Smooth muscle cell (in vitro differentiated cells): ENCODE measurements around the gene WASF3. TPM values are rescaled to one million over a fixed set of nuclear protein-coding genes. Genes with fewer than 3 reads are reported as not detected.

ENCODE experiments used
- DNase-seq: peaks from one replicate; lab custom pipeline; 2025; ENCODE audit not compliant: unreplicated experiment; lab: John Stamatoyannopoulos, UW
- H2AFZ ChIP-seq: fragments of 200-600 bp; sonication (generic); 2 replicates; pipeline ENCODE4 v1.6.0; 2016; ENCODE audit warnings: antibody characterized with exemption, low read depth, mild to moderate bottlenecking
- H3F3A ChIP-seq: fragments of 200-600 bp; sonication (generic); 2 replicates; pipeline ENCODE4 v1.6.0; 2017; ENCODE audit warnings: antibody characterized with exemption, low read depth
- H3K27ac ChIP-seq: fragments of 200-600 bp; sonication (generic); 2 replicates; pipeline ENCODE4 v1.5.1; 2016; ENCODE audit warnings: low read depth, mild to moderate bottlenecking
- H3K27me3 ChIP-seq: fragments of 200-600 bp; sonication (generic); 2 replicates; pipeline ENCODE4 v1.6.1; 2016; ENCODE audit warnings: low read depth, mild to moderate bottlenecking
- H3K36me3 ChIP-seq: fragments of 200-600 bp; sonication (generic); 2 replicates; pipeline ENCODE4 v1.5.1; 2016; ENCODE audit warnings: low read depth
- H3K4me1 ChIP-seq: fragments of 200-600 bp; sonication (generic); 2 replicates; pipeline ENCODE4 v1.5.1; 2016; ENCODE audit warnings: low read depth
- H3K4me2 ChIP-seq: fragments of 200-600 bp; sonication (generic); 2 replicates; pipeline ENCODE4 v1.6.0; 2016; ENCODE audit warnings: mild to moderate bottlenecking
- H3K4me3 ChIP-seq: fragments of 200-600 bp; sonication (generic); 2 replicates; pipeline ENCODE4 v1.5.1; 2016; ENCODE audit warnings: mild to moderate bottlenecking
- H3K79me2 ChIP-seq: fragments of 200-600 bp; sonication (generic); 2 replicates; pipeline ENCODE4 v1.6.0; 2016; ENCODE audit warnings: low read depth, mild to moderate bottlenecking
- H3K9ac ChIP-seq: fragments of 200-600 bp; sonication (generic); 2 replicates; pipeline ENCODE4 v1.6.0; 2016; ENCODE audit warnings: low read depth
- H3K9me3 ChIP-seq: fragments of 200-600 bp; sonication (generic); replicated peaks from 2 replicates; pipeline ENCODE4 v1.5.1; 2016; ENCODE audit warnings: low read depth
- H4K20me1 ChIP-seq: fragments of 200-600 bp; sonication (generic); 2 replicates; pipeline ENCODE4 v1.6.0; 2016; ENCODE audit warnings: low read depth
- WGBS: methylation state at CpG from one replicate; pipeline ENCODE4 v1.1.7; 2016; ENCODE audit warnings: low lambda C conversion rate; 5-methylcytosine and 5-hydroxymethylcytosine counted together
- polyA plus RNA-seq: library from polyadenylated mRNA; unstranded; fragments of >200 nt; fragmentation: Nextera tagmentation; extraction: Ambion mirVana; gene quantifications from 2 replicates; pipeline ENCODE4 v1.2.1, GENCODE V29; 2016
- total RNA-seq: library from RNA; depleted of rRNA; stranded (reverse); fragments of >200 nt; gene quantifications from 2 replicates; pipeline ENCODE4 v1.2.3, GENCODE V29; 2014
- TF ChIP-seq, protein P1 (sequence below): fragments of 200-600 bp; sonication (generic); IDR thresholded peaks from 2 replicates; pipeline ENCODE4 v1.5.1; 2017; ENCODE audit warnings: borderline replicate concordance, mild to moderate bottlenecking, antibody characterized with exemption; ENCODE audit not compliant: insufficient read depth, poor library complexity, severe bottlenecking

The WASF3 gene
- total and polyA plus RNA-seq, 2 experiments from 2014 or later: 4.0 to 5.8 TPM

DNA sequence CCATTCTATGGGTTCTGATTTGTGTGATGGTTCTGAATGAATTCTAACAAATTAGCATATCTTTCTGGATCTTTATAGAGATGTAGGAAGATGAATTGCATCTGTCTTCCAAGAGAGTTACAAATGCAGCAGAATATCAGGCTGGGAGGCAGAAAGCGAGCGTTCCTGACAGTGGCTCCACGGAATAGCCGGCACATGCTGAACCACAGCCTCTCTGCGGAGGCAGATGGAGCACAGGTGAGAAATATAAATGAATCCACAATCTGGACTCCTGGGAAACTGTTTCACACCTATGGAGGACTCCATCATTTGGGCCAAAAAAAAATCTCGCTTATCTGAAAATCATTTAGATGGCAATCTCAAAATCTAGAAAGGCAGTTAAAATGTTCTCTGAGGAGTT is 34.5 kb upstream of the WASF3 start:
- H4K20me1 ChIP-seq: no peaks in the 10 kb centered on the region
- no peaks in the 10 kb centered on the region for H3K79me2 ChIP-seq
- no peak overlapping the region for H3K27ac ChIP-seq
- TF ChIP-seq, protein P1, sequence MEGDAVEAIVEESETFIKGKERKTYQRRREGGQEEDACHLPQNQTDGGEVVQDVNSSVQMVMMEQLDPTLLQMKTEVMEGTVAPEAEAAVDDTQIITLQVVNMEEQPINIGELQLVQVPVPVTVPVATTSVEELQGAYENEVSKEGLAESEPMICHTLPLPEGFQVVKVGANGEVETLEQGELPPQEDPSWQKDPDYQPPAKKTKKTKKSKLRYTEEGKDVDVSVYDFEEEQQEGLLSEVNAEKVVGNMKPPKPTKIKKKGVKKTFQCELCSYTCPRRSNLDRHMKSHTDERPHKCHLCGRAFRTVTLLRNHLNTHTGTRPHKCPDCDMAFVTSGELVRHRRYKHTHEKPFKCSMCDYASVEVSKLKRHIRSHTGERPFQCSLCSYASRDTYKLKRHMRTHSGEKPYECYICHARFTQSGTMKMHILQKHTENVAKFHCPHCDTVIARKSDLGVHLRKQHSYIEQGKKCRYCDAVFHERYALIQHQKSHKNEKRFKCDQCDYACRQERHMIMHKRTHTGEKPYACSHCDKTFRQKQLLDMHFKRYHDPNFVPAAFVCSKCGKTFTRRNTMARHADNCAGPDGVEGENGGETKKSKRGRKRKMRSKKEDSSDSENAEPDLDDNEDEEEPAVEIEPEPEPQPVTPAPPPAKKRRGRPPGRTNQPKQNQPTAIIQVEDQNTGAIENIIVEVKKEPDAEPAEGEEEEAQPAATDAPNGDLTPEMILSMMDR: no peak
- WGBS: 91% methylated on average over 6 of the region's 6 CpGs
- no peak for DNase-seq
- H3F3A ChIP-seq: no peaks in the 10 kb centered on the region
- H2AFZ ChIP-seq: no peak overlapping the region
- peaks cover 33% of the 10 kb centered on the region for H3K4me1 ChIP-seq
- no peaks in the 10 kb centered on the region for H3K9me3 ChIP-seq
- H3K27me3 ChIP-seq: no peaks in the 10 kb centered on the region
- H3K4me3 ChIP-seq: no peak overlapping the region
- no peak overlapping the region for H3K9ac ChIP-seq
- no peak overlapping the region for H3K4me2 ChIP-seq
- H3K36me3 ChIP-seq: no peaks in the 10 kb centered on the region

DNA sequence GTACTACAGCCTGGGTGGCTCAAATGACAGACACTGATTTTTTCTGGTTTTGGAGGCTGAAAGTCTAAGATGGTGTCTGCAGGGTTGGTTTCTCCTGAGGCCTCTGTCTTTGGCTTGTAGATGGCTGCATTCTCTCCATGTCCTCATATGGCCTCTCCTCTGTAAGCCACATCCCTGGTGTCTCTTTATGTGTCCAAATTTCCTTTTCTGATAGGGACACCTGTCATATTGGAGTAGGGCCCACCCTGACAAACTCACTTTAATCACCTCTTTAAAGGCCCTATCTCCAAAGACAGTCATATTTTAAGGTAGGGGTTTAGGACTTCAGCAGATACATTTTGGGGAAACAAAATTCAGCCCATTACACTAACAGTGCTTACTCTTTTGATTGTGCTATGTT is 32.0 kb upstream of the WASF3 start:
- Histone ChIP-seq H3K4me1 (peaks cover 26% of the 10 kb centered on the region), H2AFZ (no peak overlapping the region), H3K79me2 (no peaks in the 10 kb centered on the region), H3K4me2 (no peak overlapping the region), H3K4me3 (no peak overlapping the region), H4K20me1 (no peaks in the 10 kb centered on the region), H3K27ac (no peak overlapping the region), H3K27me3 (no peaks in the 10 kb centered on the region), H3K36me3 (no peaks in the 10 kb centered on the region), H3F3A (no peaks in the 10 kb centered on the region), H3K9me3 (no peaks in the 10 kb centered on the region), H3K9ac (no peak overlapping the region)
- no peak for DNase-seq
- TF ChIP-seq, protein P1: no peak

GRCh38 chr13:26526702-26527216 is 30.7 kb upstream of the WASF3 start:
- no peaks in the 10 kb centered on the region for H3K36me3 ChIP-seq
- 92% methylated on average over 2 of the region's 2 CpGs for WGBS
- peaks cover 25% of the 10 kb centered on the region for H3K4me1 ChIP-seq
- H3K9me3 ChIP-seq: no peaks in the 10 kb centered on the region
- no peak overlapping the region for H2AFZ ChIP-seq
- DNase-seq: no peak
- no peaks in the 10 kb centered on the region for H3F3A ChIP-seq
- no peak overlapping the region for H3K9ac ChIP-seq
- H3K79me2 ChIP-seq: no peaks in the 10 kb centered on the region
- no peak overlapping the region for H3K4me2 ChIP-seq
- no peak overlapping the region for H3K27ac ChIP-seq
- TF ChIP-seq, protein P1: no peak
- H3K27me3 ChIP-seq: no peaks in the 10 kb centered on the region
- H4K20me1 ChIP-seq: no peaks in the 10 kb centered on the region
- H3K4me3 ChIP-seq: no peak overlapping the region

DNA sequence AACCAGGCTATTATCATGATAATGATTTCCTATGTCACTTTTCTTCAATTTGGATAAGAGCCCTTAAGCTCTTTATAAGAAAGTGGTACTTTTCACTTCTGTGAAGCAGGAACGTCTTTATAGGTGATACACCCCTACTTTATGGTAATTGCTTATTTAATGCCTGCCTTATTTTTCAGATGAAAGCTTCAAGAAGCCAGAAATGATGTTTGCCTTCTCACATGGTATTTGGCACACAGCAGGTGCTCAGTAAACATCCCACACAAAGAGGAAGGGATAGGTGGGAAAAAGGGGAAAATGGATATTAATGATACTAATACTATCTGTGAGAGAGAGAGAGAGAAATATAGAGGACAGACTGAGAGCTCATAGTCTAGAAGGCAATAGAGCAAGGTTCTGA is 29.0 kb upstream of the WASF3 start:
- H3K9ac ChIP-seq: no peak overlapping the region
- no peaks in the 10 kb centered on the region for H3K79me2 ChIP-seq
- TF ChIP-seq, protein P1: no peak
- no peaks in the 10 kb centered on the region for H4K20me1 ChIP-seq
- peaks cover 12% of the 10 kb centered on the region for H3K4me1 ChIP-seq
- no peak for DNase-seq
- no peaks in the 10 kb centered on the region for H3K36me3 ChIP-seq
- no peak overlapping the region for H2AFZ ChIP-seq
- H3K4me2 ChIP-seq: no peak overlapping the region
- WGBS: 69% methylated on average over 1 of the region's 1 CpG
- no peak overlapping the region for H3K27ac ChIP-seq
- H3K9me3 ChIP-seq: no peaks in the 10 kb centered on the region
- H3F3A ChIP-seq: no peaks in the 10 kb centered on the region
- H3K27me3 ChIP-seq: no peaks in the 10 kb centered on the region
- H3K4me3 ChIP-seq: no peak overlapping the region
